BLaER1 treated with 17β-estradiol and CSF1 and Interleukin-3, amounts not matched to agents 10 nM and 100 nM (cell line): ENCODE measurements around the gene EFNA4.

Experiments used
- H3K27ac ChIP-seq, 11 experiments: shearing (Covaris generic); formaldehyde crosslinking; 2 replicates each; pipeline ENCODE4 v1.8.1; 2022
- H3K27me3 ChIP-seq, 11 experiments: shearing (Covaris generic); formaldehyde crosslinking; 2 replicates each; pipeline ENCODE4 v1.8.1; 2022
- H3K36me3 ChIP-seq, 11 experiments: shearing (Covaris generic); formaldehyde crosslinking; 2 replicates each; pipeline ENCODE4 v1.8.1; 2022
- H3K4me1 ChIP-seq, 10 experiments: shearing (Covaris generic); formaldehyde crosslinking; 2 replicates each; pipeline ENCODE4 v1.8.1; 2022
- H3K4me2 ChIP-seq, 11 experiments: shearing (Covaris generic); formaldehyde crosslinking; 2 replicates each; pipeline ENCODE4 v1.8.1; 2022
- H3K4me3 ChIP-seq, 10 experiments: shearing (Covaris generic); formaldehyde crosslinking; 2 replicates each; pipeline ENCODE4 v1.8.1; 2022
- H3K9ac ChIP-seq, 11 experiments: shearing (Covaris generic); formaldehyde crosslinking; 2 replicates each; pipeline ENCODE4 v1.8.1; 2022
- H3K9me3 ChIP-seq, 11 experiments: shearing (Covaris generic); formaldehyde crosslinking; replicated peaks in 1 of 11; 2 replicates each; pipeline ENCODE4 v1.8.1; 2022
- H4K20me1 ChIP-seq, 11 experiments: shearing (Covaris generic); formaldehyde crosslinking; 2 replicates each; pipeline ENCODE4 v1.8.1; 2022
- Cebpa-rat ChIP-seq, 11 experiments: shearing (Covaris generic); IDR thresholded peaks; 2 replicates each; pipeline ENCODE4 v1.8.1; 2022

EFNA4 gene

GRCh38 chr1:155018617-155019348 is 44.8 kb upstream of the EFNA4 start:
- Histone ChIP-seq H3K4me1 (peaks cover 67 to 81% (median 74%) of the 10 kb centered on the region in 10 experiments), H3K27me3 (no peaks in the 10 kb centered on the region), H3K36me3 (peaks cover 12 to 48% (median 18%) of the 10 kb centered on the region in 11 experiments; a peak in 17 of 22 replicates), H3K9me3 (no peaks in the 10 kb centered on the region), H4K20me1 (peaks cover 0 to 59% (median 11%) of the 10 kb centered on the region in 11 experiments; a peak in 11 of 22 replicates), H3K4me2 (peak overlapping the region; percentile 93 to 100 (median 98)), H3K4me3 (peak overlapping the region in 1 of 10 experiments; percentile 21; a peak in 2 of 20 replicates), H3K9ac (peak overlapping the region in 9 of 11 experiments; percentile 8 to 76 (median 56); a peak in 14 of 22 replicates), H3K27ac (peak overlapping the region in 8 of 11 experiments; percentile 1 to 77 (median 22); a peak in 5 of 22 replicates)
- no peak for TF ChIP-seq Cebpa-rat (IDR thresholded peaks at IDR 0.05)

GRCh38 chr1:155019377-155020245 is 43.9 kb upstream of the EFNA4 start:
- H3K9ac ChIP-seq = peak overlapping the region in 3 of 11 experiments; percentile 7 to 76 (median 72); a peak in 3 of 22 replicates
- no peaks in the 10 kb centered on the region for H3K27me3 ChIP-seq
- H3K27ac ChIP-seq = 0 out of 22 replicates have a peak overlapping the region, but pooled peaks of 1 of the 11 experiments have one; percentile 77
- peaks cover 58 to 72% (median 66%) of the 10 kb centered on the region in 10 experiments for H3K4me1 ChIP-seq
- no peaks in the 10 kb centered on the region for H3K9me3 ChIP-seq
- TF ChIP-seq Cebpa-rat (IDR thresholded peaks at IDR 0.05) = no peak
- H3K4me2 ChIP-seq = peak overlapping the region in 5 of 11 experiments; percentile 97 to 100 (median 99); a peak in 11 of 22 replicates
- H3K4me3 ChIP-seq = no peak overlapping the region
- H4K20me1 ChIP-seq = peaks cover 0 to 51% (median 11%) of the 10 kb centered on the region in 11 experiments; a peak in 11 of 22 replicates
- peaks cover 10 to 40% (median 14%) of the 10 kb centered on the region in 11 experiments; a peak in 17 of 22 replicates for H3K36me3 ChIP-seq

- TF ChIP-seq Cebpa-rat (IDR thresholded peaks at IDR 0.05) = no peak
- Histone ChIP-seq H3K4me3 (no peak overlapping the region), H3K4me2 (peak overlapping the region in 10 of 11 experiments; percentile 18 to 49 (median 33); a peak in 18 of 22 replicates), H3K9ac (0 out of 22 replicates have a peak overlapping the region, but pooled peaks of 1 of the 11 experiments have one; percentile 13), H3K27me3 (no peaks in the 10 kb centered on the region), H4K20me1 (peaks cover 0 to 27% (median 0%) of the 10 kb centered on the region in 11 experiments; a peak in 6 of 22 replicates), H3K36me3 (peaks cover 0 to 15% (median 0%) of the 10 kb centered on the region in 11 experiments; a peak in 3 of 22 replicates), H3K4me1 (peaks cover 32 to 45% (median 38%) of the 10 kb centered on the region in 10 experiments), H3K27ac (no peak overlapping the region), H3K9me3 (no peaks in the 10 kb centered on the region)
Observed at GRCh38 chr1:155022136-155022926, 41.2 kb upstream of the EFNA4 start.

GRCh38 chr1:155022927-155023236 is 40.7 kb upstream of the EFNA4 start:
- Histone ChIP-seq H3K27me3 (no peaks in the 10 kb centered on the region), H3K4me2 (peak overlapping the region in 10 of 11 experiments; percentile 18 to 49 (median 33); a peak in 17 of 22 replicates), H3K4me3 (no peak overlapping the region), H3K9ac (0 out of 22 replicates have a peak overlapping the region, but pooled peaks of 1 of the 11 experiments have one; percentile 13), H3K27ac (no peak overlapping the region), H4K20me1 (peaks cover 0 to 24% (median 0%) of the 10 kb centered on the region in 11 experiments; a peak in 6 of 22 replicates), H3K9me3 (no peaks in the 10 kb centered on the region), H3K4me1 (peaks cover 27 to 41% (median 33%) of the 10 kb centered on the region in 10 experiments), H3K36me3 (peaks cover 0 to 15% (median 0%) of the 10 kb centered on the region in 11 experiments; a peak in 3 of 22 replicates)
- TF ChIP-seq Cebpa-rat (IDR thresholded peaks at IDR 0.05) = no peak

GRCh38 chr1:155023627-155024026 is 39.9 kb upstream of the EFNA4 start:
- peaks cover 0 to 19% (median 0%) of the 10 kb centered on the region in 11 experiments; a peak in 6 of 22 replicates for H4K20me1 ChIP-seq
- no peak for TF ChIP-seq Cebpa-rat (IDR thresholded peaks at IDR 0.05)
- H3K36me3 ChIP-seq = peaks cover 0 to 13% (median 0%) of the 10 kb centered on the region in 11 experiments; a peak in 3 of 22 replicates
- H3K4me3 ChIP-seq = no peak overlapping the region
- H3K9me3 ChIP-seq = no peaks in the 10 kb centered on the region
- no peaks in the 10 kb centered on the region for H3K27me3 ChIP-seq
- peaks cover 19 to 39% (median 26%) of the 10 kb centered on the region in 10 experiments for H3K4me1 ChIP-seq
- H3K4me2 ChIP-seq = no peak overlapping the region; a peak in 1 of 22 replicates
- no peak overlapping the region for H3K27ac ChIP-seq
- no peak overlapping the region for H3K9ac ChIP-seq

- no peak overlapping the region for H3K4me2 ChIP-seq
- no peaks in the 10 kb centered on the region for H3K27me3 ChIP-seq
- H4K20me1 ChIP-seq = peaks cover 0 to 12% (median 0%) of the 10 kb centered on the region in 11 experiments; a peak in 5 of 22 replicates
- TF ChIP-seq Cebpa-rat (IDR thresholded peaks at IDR 0.05) = no peak
- peaks cover 0 to 6% (median 0%) of the 10 kb centered on the region in 11 experiments; a peak in 3 of 22 replicates for H3K36me3 ChIP-seq
- no peak overlapping the region for H3K27ac ChIP-seq
- H3K4me1 ChIP-seq = peaks cover 12 to 37% (median 23%) of the 10 kb centered on the region in 10 experiments
- no peak overlapping the region for H3K9ac ChIP-seq
- H3K4me3 ChIP-seq = no peak overlapping the region
- H3K9me3 ChIP-seq = no peaks in the 10 kb centered on the region
Observed at GRCh38 chr1:155024315-155024714, 39.2 kb upstream of the EFNA4 start.

GRCh38 chr1:155026154-155026553 is 37.4 kb upstream of the EFNA4 start:
- H4K20me1 ChIP-seq = peaks cover 0 to 5% (median 0%) of the 10 kb centered on the region in 11 experiments; a peak in 2 of 22 replicates
- no peak overlapping the region for H3K9ac ChIP-seq
- H3K9me3 ChIP-seq = no peaks in the 10 kb centered on the region
- no peaks in the 10 kb centered on the region for H3K36me3 ChIP-seq
- no peak for TF ChIP-seq Cebpa-rat (IDR thresholded peaks at IDR 0.05)
- no peak overlapping the region for H3K4me3 ChIP-seq
- no peak overlapping the region for H3K27ac ChIP-seq
- peaks cover 11 to 29% (median 16%) of the 10 kb centered on the region in 10 experiments; a peak in 19 of 20 replicates for H3K4me1 ChIP-seq
- H3K27me3 ChIP-seq = no peaks in the 10 kb centered on the region
- H3K4me2 ChIP-seq = no peak overlapping the region

- H3K4me3 ChIP-seq = no peak overlapping the region
- no peaks in the 10 kb centered on the region for H3K27me3 ChIP-seq
- no peak overlapping the region for H3K4me2 ChIP-seq
- H3K4me1 ChIP-seq = peaks cover 11 to 26% (median 16%) of the 10 kb centered on the region in 10 experiments; a peak in 19 of 20 replicates
- H3K27ac ChIP-seq = no peak overlapping the region
- no peaks in the 10 kb centered on the region for H3K9me3 ChIP-seq
- peaks cover 0 to 5% (median 0%) of the 10 kb centered on the region in 11 experiments; a peak in 2 of 22 replicates for H4K20me1 ChIP-seq
- no peak overlapping the region for H3K9ac ChIP-seq
- no peak for TF ChIP-seq Cebpa-rat (IDR thresholded peaks at IDR 0.05)
- no peaks in the 10 kb centered on the region for H3K36me3 ChIP-seq
Observed at GRCh38 chr1:155026588-155026987, 37.0 kb upstream of the EFNA4 start.
